Measurements from ENCODE around the gene HOXA3. TPM values are rescaled to one million over a fixed set of nuclear protein-coding genes. Genes with fewer than 3 reads are reported as not detected.
A peak's percentile ranks its signal among the peaks of the same experiment; 100 is the strongest.

The HOXA3 gene
- total RNA-seq, 4 donors from 2014 or later = 10.2 to 16.6 (median 13.8) TPM

GRCh38 chr7:27141923-27142579 lies 10.3 kb downstream of the HOXA3 start:
- peaks cover 11 to 51% (median 41%) of the 10 kb centered on the region in 4 donors for H3K4me1 ChIP-seq
- H3K27ac ChIP-seq (replicated peaks in 1 of 4) = peak overlapping the region; percentile 96 to 99 (median 99)
- no peak for DNase-seq (ENCODE audit: extremely low spot score)
- TF ChIP-seq POLR2A (IDR thresholded peaks at IDR 0.05; ENCODE audit: low read depth) (no peak), POLR2AphosphoS5 (IDR thresholded peaks at IDR 0.05) (peak; percentile 3 to 50), EP300 (IDR thresholded peaks at IDR 0.05) (no peak), CTCF (IDR thresholded peaks at IDR 0.05) (peak in 2 of 3 experiments; percentile 24 to 43)
- no peaks in the 10 kb centered on the region for H3K36me3 ChIP-seq
- peak overlapping the region; percentile 83 to 96 (median 90) for H3K4me3 ChIP-seq
- no peaks in the 10 kb centered on the region for H3K9me3 ChIP-seq
- whole genome bisulfite sequencing = 22% methylated on average over 23 of the region's 30 CpGs
- intact Hi-C loops (cut with DNase I) = loop anchor here (2.0 to 10.0 kb wide), 4 partner anchors 43 to 937 kb away; partner anchors contain the start of genes CBX3 and HNRNPA2B1
- H3K27me3 ChIP-seq = peaks cover 0 to 30% (median 6%) of the 10 kb centered on the region in 4 donors

GRCh38 chr7:27141137-27141922 lies 11.1 kb downstream of the HOXA3 start:
- Histone ChIP-seq H3K4me3 (peak overlapping the region; percentile 83 to 96 (median 90)), H3K27me3 (peaks cover 0 to 23% (median 5%) of the 10 kb centered on the region in 4 donors), H3K9me3 (no peaks in the 10 kb centered on the region), H3K27ac (replicated peaks in 1 of 4) (peak overlapping the region; percentile 96 to 99 (median 99)), H3K36me3 (no peaks in the 10 kb centered on the region), H3K4me1 (peaks cover 11 to 58% (median 48%) of the 10 kb centered on the region in 4 donors)
- intact Hi-C loops (cut with DNase I) = loop anchor here (10.0 kb wide), 2 partner anchors 117 to 937 kb away; partner anchors contain the start of genes CBX3 and HNRNPA2B1
- 50% methylated on average over 18 of the region's 18 CpGs for WGBS
- no peak for DNase-seq (ENCODE audit: extremely low spot score)
- TF ChIP-seq EP300 (IDR thresholded peaks at IDR 0.05) = no peak
- peak in 1 of 2 donors; percentile 6 for TF ChIP-seq POLR2AphosphoS5 (IDR thresholded peaks at IDR 0.05)
- TF ChIP-seq POLR2A (IDR thresholded peaks at IDR 0.05; ENCODE audit: low read depth) = no peak

- peaks cover 11 to 68% (median 59%) of the 10 kb centered on the region in 4 donors for H3K4me1 ChIP-seq
- WGBS = 58% methylated on average over 15 of the region's 15 CpGs
- no peak for DNase-seq (ENCODE audit: extremely low spot score)
Measured at GRCh38 chr7:27140126-27140857, 12.1 kb downstream of the HOXA3 start.

GRCh38 chr7:27139334-27140125 lies 12.9 kb downstream of the HOXA3 start:
- H3K4me3 ChIP-seq = peak overlapping the region; percentile 56 to 95 (median 84)
- WGBS = 54% methylated on average over 18 of the region's 53 CpGs
- no peak for DNase-seq (ENCODE audit: extremely low spot score)

More at GRCh38 chr7:27140126-27140857, 12.1 kb downstream of the HOXA3 start:
- peak overlapping the region; percentile 96 to 99 (median 99) for H3K27ac ChIP-seq (replicated peaks in 1 of 4)
- H3K27me3 ChIP-seq = peaks cover 0 to 16% (median 3%) of the 10 kb centered on the region in 4 donors
- no peaks in the 10 kb centered on the region for H3K36me3 ChIP-seq
- peak overlapping the region; percentile 83 to 96 (median 90) for H3K4me3 ChIP-seq
- no peak for TF ChIP-seq POLR2A (IDR thresholded peaks at IDR 0.05; ENCODE audit: low read depth)
- TF ChIP-seq CTCF (IDR thresholded peaks at IDR 0.05) = no peak
- TF ChIP-seq POLR2AphosphoS5 (IDR thresholded peaks at IDR 0.05) = no peak
- TF ChIP-seq EP300 (IDR thresholded peaks at IDR 0.05) = no peak
- intact Hi-C loops (cut with DNase I) = loop anchor here (10.0 kb wide), 2 partner anchors 115 to 935 kb away; partner anchors contain the start of genes CBX3 and HNRNPA2B1
- no peaks in the 10 kb centered on the region for H3K9me3 ChIP-seq

More at GRCh38 chr7:27139334-27140125, 12.9 kb downstream of the HOXA3 start:
- Histone ChIP-seq H3K27ac (replicated peaks in 1 of 4) (peak overlapping the region; percentile 96 to 99 (median 99)), H3K36me3 (no peaks in the 10 kb centered on the region), H3K9me3 (no peaks in the 10 kb centered on the region), H3K4me1 (peaks cover 11 to 70% (median 60%) of the 10 kb centered on the region in 4 donors), H3K27me3 (peaks cover 0 to 10% (median 1%) of the 10 kb centered on the region in 4 donors)
- TF ChIP-seq POLR2A (IDR thresholded peaks at IDR 0.05; ENCODE audit: low read depth) = no peak
- TF ChIP-seq POLR2AphosphoS5 (IDR thresholded peaks at IDR 0.05) = no peak
- TF ChIP-seq CTCF (IDR thresholded peaks at IDR 0.05) = no peak
- TF ChIP-seq EP300 (IDR thresholded peaks at IDR 0.05) = no peak
- intact Hi-C loops (cut with DNase I) = loop anchor here (10.0 kb wide), 2 partner anchors 115 to 935 kb away; partner anchors contain the start of genes CBX3 and HNRNPA2B1

Measured in esophagus muscularis mucosa (tissue), 4 donors.